Sigmoid colon (tissue), 7 donors: ENCODE measurements around the gene NPLOC4. TPM values are rescaled to one million over a fixed set of nuclear protein-coding genes. Genes with fewer than 3 reads are reported as not detected.

Experiments used
- DNase-seq: peaks from one replicate; pipeline ENCODE4 v3.0.0-alpha.2; 2019
- H3K27ac ChIP-seq, 4 donors: fragments of 200-600 bp; sonication (generic); one replicate each; pipeline ENCODE4 v1.5.1; 2016 to 2019; ENCODE audit warnings: mild to moderate bottlenecking in 1 of 4
- H3K27me3 ChIP-seq, 3 donors: fragments of 200-600 bp; sonication (generic); one replicate each; pipeline ENCODE4 v1.5.1; 2019; ENCODE audit warnings: mild to moderate bottlenecking in 1 of 3
- H3K36me3 ChIP-seq, 4 donors: fragments of 200-600 bp; sonication (generic); one replicate each; pipeline ENCODE4 v1.5.1; 2016 to 2019
- H3K4me1 ChIP-seq, 4 donors: fragments of 200-600 bp; sonication (generic); one replicate each; pipeline ENCODE4 v1.5.1; 2017 to 2019
- H3K4me3 ChIP-seq, 4 donors: fragments of 200-600 bp; sonication (generic); one replicate each; pipeline ENCODE4 v1.5.1; 2017 to 2019; ENCODE audit warnings: mild to moderate bottlenecking in 2 of 4, moderate library complexity in 1 of 4
- H3K9me3 ChIP-seq, 4 donors: fragments of 200-600 bp in 3 of 4; sonication (generic) in 3 of 4; one replicate each; pipeline versions ENCODE4 v1.5.1 to v1.6.1; 2013 to 2019
- EP300 ChIP-seq, 4 donors: sonication (generic); formaldehyde crosslinking; IDR thresholded peaks; one replicate each; pipeline ENCODE4 v1.6.1; 2017; ENCODE audit warnings: antibody characterized with exemption in 4 of 4
- POLR2A ChIP-seq, 2 donors: fragments of 450-650 bp; IDR thresholded peaks; one replicate each; pipeline ENCODE4 v1.6.1; 2016; ENCODE audit warnings: antibody characterized with exemption in 2 of 2, mild to moderate bottlenecking in 2 of 2, moderate library complexity in 2 of 2
- POLR2AphosphoS5 ChIP-seq, 4 donors: sonication (generic); formaldehyde crosslinking; IDR thresholded peaks; one replicate each; pipeline ENCODE4 v1.6.1; 2017; ENCODE audit warnings: antibody characterized with exemption in 4 of 4
- WGBS, 2 donors: extraction: QIAGEN DNeasy Blood & Tissue Kit; methylation state at CpG; one replicate each; pipeline ENCODE4 v1.1.7; 2013; 5-methylcytosine and 5-hydroxymethylcytosine counted together
- intact Hi-C: fragments of 100-400 bp; cut with DNase I; formaldehyde crosslinking; loops from one replicate; pipeline ENCODE4 v1.15.1; 2023
- polyA plus RNA-seq, 3 donors: library from polyadenylated mRNA; stranded (reverse); fragments of 200-250 nt; gene quantifications; one replicate each; pipeline ENCODE4 v1.2.3, GENCODE V29; 2013
- total RNA-seq, 4 donors: library from RNA; depleted of rRNA; stranded (reverse); fragments of >200 nt; gene quantifications; one replicate each; pipeline ENCODE4 v1.1.0, GENCODE V29; 2016
- TF ChIP-seq, protein P1 (sequence below), 4 experiments: fragments of 450-650 bp in 3 of 4; fragments of 200-600 bp in 1 of 4; IDR thresholded peaks; one replicate each; pipeline ENCODE4 v1.5.1; 2016 to 2019; ENCODE audit warnings: antibody characterized with exemption in 4 of 4, mild to moderate bottlenecking in 3 of 4, moderate library complexity in 2 of 4
- donor health status: healthy with polysubstance abuse.
- donor health status: Bipolar disorder and iron deficiency.
- donor health status: healthy.

NPLOC4 gene
- total and polyA plus RNA-seq, 7 donors = 19.8 to 59.7 (median 51.7) TPM

DNA sequence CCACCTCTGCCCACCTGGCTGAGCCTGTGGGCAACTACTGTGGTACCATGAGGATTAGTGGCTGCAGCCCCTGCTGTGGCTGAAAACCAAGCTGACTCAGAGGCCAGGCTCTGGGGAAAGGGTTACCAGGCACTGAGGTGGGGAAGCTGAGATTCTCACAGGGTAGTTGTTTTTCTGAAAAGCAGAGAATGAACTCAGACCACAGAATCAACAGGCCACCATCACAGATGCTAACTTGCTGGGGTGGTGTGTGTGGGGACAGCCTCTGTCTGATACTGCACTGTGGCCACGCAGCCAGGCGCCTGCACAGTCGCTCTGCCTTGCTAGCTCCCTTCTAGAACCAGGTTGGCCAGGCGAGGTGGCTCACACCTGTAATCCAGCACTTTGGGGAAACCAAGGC lies 28.8 kb downstream of the NPLOC4 start:
- Histone ChIP-seq H3K4me3 (no peak overlapping the region), H3K27me3 (no peaks in the 10 kb centered on the region), H3K4me1 (peaks cover 0 to 8% (median 3%) of the 10 kb centered on the region in 4 donors), H3K36me3 (peaks cover 10 to 89% (median 47%) of the 10 kb centered on the region in 4 donors), H3K9me3 (no peaks in the 10 kb centered on the region), H3K27ac (no peak overlapping the region)
- TF ChIP-seq, protein P1, sequence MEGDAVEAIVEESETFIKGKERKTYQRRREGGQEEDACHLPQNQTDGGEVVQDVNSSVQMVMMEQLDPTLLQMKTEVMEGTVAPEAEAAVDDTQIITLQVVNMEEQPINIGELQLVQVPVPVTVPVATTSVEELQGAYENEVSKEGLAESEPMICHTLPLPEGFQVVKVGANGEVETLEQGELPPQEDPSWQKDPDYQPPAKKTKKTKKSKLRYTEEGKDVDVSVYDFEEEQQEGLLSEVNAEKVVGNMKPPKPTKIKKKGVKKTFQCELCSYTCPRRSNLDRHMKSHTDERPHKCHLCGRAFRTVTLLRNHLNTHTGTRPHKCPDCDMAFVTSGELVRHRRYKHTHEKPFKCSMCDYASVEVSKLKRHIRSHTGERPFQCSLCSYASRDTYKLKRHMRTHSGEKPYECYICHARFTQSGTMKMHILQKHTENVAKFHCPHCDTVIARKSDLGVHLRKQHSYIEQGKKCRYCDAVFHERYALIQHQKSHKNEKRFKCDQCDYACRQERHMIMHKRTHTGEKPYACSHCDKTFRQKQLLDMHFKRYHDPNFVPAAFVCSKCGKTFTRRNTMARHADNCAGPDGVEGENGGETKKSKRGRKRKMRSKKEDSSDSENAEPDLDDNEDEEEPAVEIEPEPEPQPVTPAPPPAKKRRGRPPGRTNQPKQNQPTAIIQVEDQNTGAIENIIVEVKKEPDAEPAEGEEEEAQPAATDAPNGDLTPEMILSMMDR (IDR thresholded peaks at IDR 0.05) = no peak
- no peak for TF ChIP-seq EP300 (IDR thresholded peaks at IDR 0.05)
- TF ChIP-seq POLR2AphosphoS5 (IDR thresholded peaks at IDR 0.05) = no peak
- no peak for TF ChIP-seq POLR2A (IDR thresholded peaks at IDR 0.05)
- DNase-seq = no peak
- 94 to 98% methylated on average over 4 of the region's 4 CpGs for WGBS, 2 donors
- intact Hi-C loops = loop anchor here (10.0 kb wide), 1 partner anchor 463 kb away; no protein-coding TSS in a partner anchor

DNA sequence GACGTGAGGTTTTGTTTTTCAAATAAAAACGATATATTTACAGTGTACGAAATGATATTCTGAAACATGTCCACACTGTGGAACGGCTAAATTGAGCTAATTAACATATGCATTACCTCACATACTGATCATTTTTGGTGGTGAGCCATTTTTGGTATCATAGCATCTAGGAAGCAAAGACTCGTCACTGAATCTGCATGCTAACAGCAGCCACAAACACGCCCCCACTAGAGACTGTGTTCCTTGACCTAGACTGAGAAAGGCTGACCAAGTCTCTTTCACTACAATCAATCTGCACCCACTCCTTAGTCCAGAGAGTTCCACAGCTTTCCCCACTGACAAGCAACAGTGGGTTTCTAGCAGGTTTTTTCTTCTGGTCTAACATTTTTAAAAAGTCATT lies 29.5 kb downstream of the NPLOC4 start:
- no peak for DNase-seq
- intact Hi-C loops = loop anchor here (10.0 kb wide), 1 partner anchor 463 kb away; no protein-coding TSS in a partner anchor
- WGBS, 2 donors = 79 to 83% methylated on average over 6 of the region's 6 CpGs

DNA sequence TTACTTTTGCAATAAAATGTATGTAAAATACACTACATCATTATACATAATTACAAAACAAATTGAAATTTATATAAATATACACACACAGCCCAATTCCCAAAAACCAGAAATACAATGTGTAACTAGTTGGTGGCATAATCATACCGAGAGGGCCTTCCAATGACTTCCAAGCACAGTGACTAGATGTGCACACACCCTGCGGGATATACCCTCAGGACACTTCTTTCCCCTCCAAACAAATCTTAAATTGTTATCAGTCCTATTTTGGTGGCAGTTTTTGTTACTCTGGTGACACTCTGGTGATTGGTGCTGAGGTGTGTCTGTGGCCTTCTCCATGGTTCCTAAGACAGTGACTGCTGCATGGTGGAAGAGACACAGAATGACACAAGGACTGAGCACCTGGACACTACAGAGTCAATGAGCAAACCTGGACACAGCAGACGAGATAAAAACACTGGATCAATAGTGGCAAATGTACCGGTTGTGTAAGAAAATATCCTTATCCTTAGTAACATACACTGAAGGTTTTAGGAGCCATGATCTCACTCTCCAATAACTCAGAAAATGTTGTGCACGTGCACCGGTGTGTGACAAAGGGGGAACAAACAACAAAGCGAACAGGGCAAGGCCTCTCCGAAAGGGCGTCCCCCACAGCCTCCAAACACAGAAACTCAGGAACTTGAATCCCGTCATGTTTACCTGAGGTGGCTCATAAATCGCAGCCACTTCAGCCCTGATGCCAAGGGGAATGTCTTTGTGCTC lies 32.9 kb downstream of the NPLOC4 start:
- intact Hi-C loops = loop anchor here (5.0 to 10.0 kb wide), 3 partner anchors 37 to 459 kb away; partner anchors contain the start of gene FAAP100
- DNase-seq = no peak
- H3K4me3 ChIP-seq = no peak overlapping the region
- no peaks in the 10 kb centered on the region for H3K9me3 ChIP-seq
- H3K27ac ChIP-seq = no peak overlapping the region
- TF ChIP-seq, protein P1 (IDR thresholded peaks at IDR 0.05) = no peak
- TF ChIP-seq POLR2AphosphoS5 (IDR thresholded peaks at IDR 0.05) (no peak), POLR2A (IDR thresholded peaks at IDR 0.05) (no peak), EP300 (IDR thresholded peaks at IDR 0.05) (no peak)
- H3K27me3 ChIP-seq = no peaks in the 10 kb centered on the region
- H3K4me1 ChIP-seq = peaks cover 0 to 24% (median 21%) of the 10 kb centered on the region in 4 donors
- H3K36me3 ChIP-seq = peaks cover 10 to 74% (median 42%) of the 10 kb centered on the region in 4 donors
- 91 to 92% methylated on average over 11 of the region's 11 CpGs for WGBS, 2 donors

More for the DNA sequence above, 29.5 kb downstream of the NPLOC4 start:
- no peak for TF ChIP-seq EP300 (IDR thresholded peaks at IDR 0.05)
- no peak for TF ChIP-seq POLR2AphosphoS5 (IDR thresholded peaks at IDR 0.05)
- TF ChIP-seq POLR2A (IDR thresholded peaks at IDR 0.05) = no peak
- TF ChIP-seq, protein P1 (IDR thresholded peaks at IDR 0.05) = no peak
- H3K9me3 ChIP-seq = no peaks in the 10 kb centered on the region
- peaks cover 0 to 6% (median 3%) of the 10 kb centered on the region in 4 donors for H3K4me1 ChIP-seq
- no peaks in the 10 kb centered on the region for H3K27me3 ChIP-seq
- no peak overlapping the region for H3K4me3 ChIP-seq
- peaks cover 10 to 90% (median 49%) of the 10 kb centered on the region in 4 donors for H3K36me3 ChIP-seq
- H3K27ac ChIP-seq = no peak overlapping the region

DNA sequence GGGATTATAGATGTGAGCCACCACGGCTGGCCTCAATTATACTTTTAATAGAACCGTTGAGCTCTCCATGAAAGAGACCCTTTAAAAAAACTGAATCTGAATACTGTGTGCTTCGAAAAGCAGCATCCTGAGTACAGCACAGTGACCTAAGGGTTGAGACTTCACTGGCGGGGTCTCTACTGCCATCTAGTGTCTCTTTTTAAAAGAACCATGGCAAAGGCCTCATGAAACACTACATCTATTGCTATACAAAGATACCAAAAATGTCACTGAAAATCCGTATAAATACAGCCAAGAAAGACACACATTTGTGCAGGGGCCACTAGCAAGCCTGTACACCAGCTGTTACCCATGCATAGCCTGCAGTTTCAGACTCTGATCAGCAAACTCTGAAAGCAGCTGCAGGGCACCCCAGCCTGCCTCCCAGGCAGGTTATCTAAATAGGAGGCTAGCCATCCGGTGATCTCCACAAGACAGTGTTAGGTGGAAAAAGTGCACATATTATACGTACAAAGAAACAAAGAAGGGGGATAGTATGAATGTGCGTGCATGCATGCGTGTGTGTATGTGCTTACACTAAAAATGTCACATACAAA lies 35.3 kb downstream of the NPLOC4 start:
- H3K27me3 ChIP-seq = no peaks in the 10 kb centered on the region
- no peak overlapping the region for H3K27ac ChIP-seq
- peaks cover 0 to 24% (median 21%) of the 10 kb centered on the region in 4 donors for H3K4me1 ChIP-seq
- intact Hi-C loops = loop anchor here (1.0 to 10.0 kb wide), 4 partner anchors 34 to 457 kb away; partner anchors contain the start of gene FAAP100
- WGBS, 2 donors = 39 to 44% methylated on average over 9 of the region's 9 CpGs
- H3K9me3 ChIP-seq = no peaks in the 10 kb centered on the region
- DNase-seq = no peak
- H3K4me3 ChIP-seq = no peak overlapping the region
- TF ChIP-seq EP300 (IDR thresholded peaks at IDR 0.05) = no peak
- peak in 1 of 4 donors; percentile 12 for TF ChIP-seq POLR2AphosphoS5 (IDR thresholded peaks at IDR 0.05)
- TF ChIP-seq, protein P1 (IDR thresholded peaks at IDR 0.05) = peak in 3 of 4 experiments; percentile 46 to 77 (median 53)
- no peak for TF ChIP-seq POLR2A (IDR thresholded peaks at IDR 0.05)
- peaks cover 10 to 74% (median 32%) of the 10 kb centered on the region in 4 donors for H3K36me3 ChIP-seq
